Liver (tissue), 3 donors: Measurements from ENCODE around the gene PAPPA.

Experiments used
- EGR1 ChIP-seq, 2 donors: IDR thresholded peaks; 2 replicates each; pipeline ENCODE4 v1.6.1; 2016 to 2018; ENCODE audit warnings: antibody characterized with exemption in 2 of 2, low read depth in 2 of 2
- FOXA1 ChIP-seq: IDR thresholded peaks from 2 replicates; pipeline ENCODE4 v1.6.1; 2016; ENCODE audit warnings: antibody characterized with exemption
- FOXA2 ChIP-seq: IDR thresholded peaks from 2 replicates; pipeline ENCODE4 v1.6.1; 2016; ENCODE audit warnings: antibody characterized with exemption
- GABPA ChIP-seq, 2 donors: IDR thresholded peaks in 1 of 2; conservative IDR thresholded peaks in 1 of 2; 2 replicates each; pipeline ENCODE4 v1.6.1; 2016; ENCODE audit warnings: antibody characterized with exemption in 2 of 2, mild to moderate bottlenecking in 1 of 2, moderate library complexity in 1 of 2
- JUND ChIP-seq, 2 donors: IDR thresholded peaks; 2 replicates each; pipeline ENCODE4 v1.6.1; 2016; ENCODE audit warnings: antibody characterized with exemption in 2 of 2
- RAD21 ChIP-seq, 2 donors: IDR thresholded peaks; 2 replicates each; pipeline ENCODE4 v1.6.1; 2016; ENCODE audit warnings: antibody characterized with exemption in 2 of 2, mild to moderate bottlenecking in 2 of 2
- SP1 ChIP-seq: IDR thresholded peaks from 2 replicates; pipeline ENCODE4 v1.6.1; 2018; ENCODE audit warnings: antibody characterized with exemption, mild to moderate bottlenecking
- TAF1 ChIP-seq: conservative IDR thresholded peaks from 2 replicates; pipeline ENCODE4 v1.6.1; 2016; ENCODE audit warnings: antibody characterized with exemption, mild to moderate bottlenecking
- ZBTB33 ChIP-seq: IDR thresholded peaks from 2 replicates; pipeline ENCODE4 v1.6.1; 2016; ENCODE audit warnings: antibody characterized with exemption
- TF ChIP-seq, protein P1 (sequence below): fragments of 150-350 bp; IDR thresholded peaks from 2 replicates; pipeline ENCODE4 v1.5.1; 2017; ENCODE audit warnings: improper control_type of control experiment, low read depth, low read length; ENCODE audit not compliant: missing input control
- TF ChIP-seq, protein P2 (sequence below): IDR thresholded peaks from 2 replicates; pipeline ENCODE4 v1.6.1; 2016; ENCODE audit warnings: antibody characterized with exemption
- TF ChIP-seq, protein P3 (sequence below): IDR thresholded peaks from 2 replicates; pipeline ENCODE4 v1.6.1; 2016; ENCODE audit warnings: antibody characterized with exemption, mild to moderate bottlenecking
- TF ChIP-seq, protein P4 (sequence below): IDR thresholded peaks from 2 replicates; pipeline ENCODE4 v1.6.1; 2016; ENCODE audit warnings: antibody characterized with exemption
- donor health status: healthy.
- donor health status: healthy.

GRCh38 chr9:116435706-116436105, 282.1 kb downstream of the PAPPA start:
- TF ChIP-seq, protein P1, sequence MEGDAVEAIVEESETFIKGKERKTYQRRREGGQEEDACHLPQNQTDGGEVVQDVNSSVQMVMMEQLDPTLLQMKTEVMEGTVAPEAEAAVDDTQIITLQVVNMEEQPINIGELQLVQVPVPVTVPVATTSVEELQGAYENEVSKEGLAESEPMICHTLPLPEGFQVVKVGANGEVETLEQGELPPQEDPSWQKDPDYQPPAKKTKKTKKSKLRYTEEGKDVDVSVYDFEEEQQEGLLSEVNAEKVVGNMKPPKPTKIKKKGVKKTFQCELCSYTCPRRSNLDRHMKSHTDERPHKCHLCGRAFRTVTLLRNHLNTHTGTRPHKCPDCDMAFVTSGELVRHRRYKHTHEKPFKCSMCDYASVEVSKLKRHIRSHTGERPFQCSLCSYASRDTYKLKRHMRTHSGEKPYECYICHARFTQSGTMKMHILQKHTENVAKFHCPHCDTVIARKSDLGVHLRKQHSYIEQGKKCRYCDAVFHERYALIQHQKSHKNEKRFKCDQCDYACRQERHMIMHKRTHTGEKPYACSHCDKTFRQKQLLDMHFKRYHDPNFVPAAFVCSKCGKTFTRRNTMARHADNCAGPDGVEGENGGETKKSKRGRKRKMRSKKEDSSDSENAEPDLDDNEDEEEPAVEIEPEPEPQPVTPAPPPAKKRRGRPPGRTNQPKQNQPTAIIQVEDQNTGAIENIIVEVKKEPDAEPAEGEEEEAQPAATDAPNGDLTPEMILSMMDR = no peak
- TF ChIP-seq JUND (IDR thresholded peaks at IDR 0.05) = no peak
- no peak for TF ChIP-seq GABPA (IDR thresholded peaks at IDR 0.05 in 1 of 2, conservative IDR thresholded peaks at IDR 0.05 in 1 of 2)
- TF ChIP-seq TAF1 = no peak
- TF ChIP-seq, protein P2, sequence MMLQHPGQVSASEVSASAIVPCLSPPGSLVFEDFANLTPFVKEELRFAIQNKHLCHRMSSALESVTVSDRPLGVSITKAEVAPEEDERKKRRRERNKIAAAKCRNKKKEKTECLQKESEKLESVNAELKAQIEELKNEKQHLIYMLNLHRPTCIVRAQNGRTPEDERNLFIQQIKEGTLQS = no peak
- TF ChIP-seq, protein P3, sequence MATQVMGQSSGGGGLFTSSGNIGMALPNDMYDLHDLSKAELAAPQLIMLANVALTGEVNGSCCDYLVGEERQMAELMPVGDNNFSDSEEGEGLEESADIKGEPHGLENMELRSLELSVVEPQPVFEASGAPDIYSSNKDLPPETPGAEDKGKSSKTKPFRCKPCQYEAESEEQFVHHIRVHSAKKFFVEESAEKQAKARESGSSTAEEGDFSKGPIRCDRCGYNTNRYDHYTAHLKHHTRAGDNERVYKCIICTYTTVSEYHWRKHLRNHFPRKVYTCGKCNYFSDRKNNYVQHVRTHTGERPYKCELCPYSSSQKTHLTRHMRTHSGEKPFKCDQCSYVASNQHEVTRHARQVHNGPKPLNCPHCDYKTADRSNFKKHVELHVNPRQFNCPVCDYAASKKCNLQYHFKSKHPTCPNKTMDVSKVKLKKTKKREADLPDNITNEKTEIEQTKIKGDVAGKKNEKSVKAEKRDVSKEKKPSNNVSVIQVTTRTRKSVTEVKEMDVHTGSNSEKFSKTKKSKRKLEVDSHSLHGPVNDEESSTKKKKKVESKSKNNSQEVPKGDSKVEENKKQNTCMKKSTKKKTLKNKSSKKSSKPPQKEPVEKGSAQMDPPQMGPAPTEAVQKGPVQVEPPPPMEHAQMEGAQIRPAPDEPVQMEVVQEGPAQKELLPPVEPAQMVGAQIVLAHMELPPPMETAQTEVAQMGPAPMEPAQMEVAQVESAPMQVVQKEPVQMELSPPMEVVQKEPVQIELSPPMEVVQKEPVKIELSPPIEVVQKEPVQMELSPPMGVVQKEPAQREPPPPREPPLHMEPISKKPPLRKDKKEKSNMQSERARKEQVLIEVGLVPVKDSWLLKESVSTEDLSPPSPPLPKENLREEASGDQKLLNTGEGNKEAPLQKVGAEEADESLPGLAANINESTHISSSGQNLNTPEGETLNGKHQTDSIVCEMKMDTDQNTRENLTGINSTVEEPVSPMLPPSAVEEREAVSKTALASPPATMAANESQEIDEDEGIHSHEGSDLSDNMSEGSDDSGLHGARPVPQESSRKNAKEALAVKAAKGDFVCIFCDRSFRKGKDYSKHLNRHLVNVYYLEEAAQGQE = no peak
- no peak for TF ChIP-seq RAD21 (IDR thresholded peaks at IDR 0.05)
- TF ChIP-seq SP1 = no peak
- TF ChIP-seq, protein P4, sequence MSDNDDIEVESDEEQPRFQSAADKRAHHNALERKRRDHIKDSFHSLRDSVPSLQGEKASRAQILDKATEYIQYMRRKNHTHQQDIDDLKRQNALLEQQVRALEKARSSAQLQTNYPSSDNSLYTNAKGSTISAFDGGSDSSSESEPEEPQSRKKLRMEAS = no peak
- TF ChIP-seq EGR1 (IDR thresholded peaks at IDR 0.05; ENCODE audit: low read depth in 2 of 2) = no peak
- TF ChIP-seq FOXA2 = no peak
- TF ChIP-seq FOXA1 = no peak
- TF ChIP-seq ZBTB33 = no peak
